IPS-15b (cell line): ENCODE results near the gene ZNF511.
A peak's percentile ranks its signal among the peaks of the same experiment; 100 is the strongest.

ENCODE experiments used
- H3K27me3 ChIP-seq: one replicate; pipeline ENCODE4 v1.6.1; 2013; ENCODE audit warnings: low read length; ENCODE audit not compliant: control insufficient read depth, insufficient read depth
- H3K36me3 ChIP-seq: one replicate; pipeline ENCODE4 v1.6.1; 2013; ENCODE audit warnings: low read length; ENCODE audit not compliant: control insufficient read depth, insufficient read depth
- H3K4me1 ChIP-seq: one replicate; pipeline ENCODE4 v1.6.1; 2013; ENCODE audit warnings: mild to moderate bottlenecking, low read length; ENCODE audit not compliant: control insufficient read depth, insufficient read depth
- H3K4me3 ChIP-seq: one replicate; pipeline ENCODE4 v1.5.1; 2013; ENCODE audit warnings: low read depth, low read length
- H3K9ac ChIP-seq: one replicate; pipeline ENCODE4 v1.6.1; 2013; ENCODE audit warnings: low read depth, mild to moderate bottlenecking, low read length
- H3K9me3 ChIP-seq: one replicate; pipeline ENCODE4 v1.6.1; 2013; ENCODE audit warnings: mild to moderate bottlenecking, low read length; ENCODE audit not compliant: control insufficient read depth, insufficient read depth

Gene ZNF511

GRCh38 chr10:133355266-133355665 is 46.6 kb downstream of the ZNF511 start:
- no peak overlapping the region for H3K9ac ChIP-seq
- no peak overlapping the region for H3K4me3 ChIP-seq
- no peaks in the 10 kb centered on the region for H3K4me1 ChIP-seq
- peaks cover 13% of the 10 kb centered on the region for H3K36me3 ChIP-seq
- H3K9me3 ChIP-seq: no peaks in the 10 kb centered on the region
- peaks cover 6% of the 10 kb centered on the region for H3K27me3 ChIP-seq

- Histone ChIP-seq H3K4me1 (no peaks in the 10 kb centered on the region), H3K36me3 (peaks cover 13% of the 10 kb centered on the region), H3K9me3 (no peaks in the 10 kb centered on the region), H3K9ac (no peak overlapping the region), H3K27me3 (peaks cover 6% of the 10 kb centered on the region), H3K4me3 (no peak overlapping the region)
Observed at GRCh38 chr10:133355991-133356390, 47.3 kb downstream of the ZNF511 start.

- peaks cover 13% of the 10 kb centered on the region for H3K36me3 ChIP-seq
- H3K4me3 ChIP-seq: peak overlapping the region; percentile 68
- H3K9ac ChIP-seq: peak overlapping the region; percentile 60
- no peaks in the 10 kb centered on the region for H3K9me3 ChIP-seq
- H3K27me3 ChIP-seq: peaks cover 6% of the 10 kb centered on the region
- no peaks in the 10 kb centered on the region for H3K4me1 ChIP-seq
Observed at GRCh38 chr10:133356549-133357284, 48.0 kb downstream of the ZNF511 start.

- Histone ChIP-seq H3K9ac (peak within 1 kb of the TSS; percentile 65), H3K4me3 (peak within 1 kb of the TSS; percentile 68)
Observed at GRCh38 chr10:133357285-133358161, 48.8 kb downstream of the ZNF511 start, which contains the start of gene FUOM. Gene FUOM, minus strand, starts transcription at chr10:133358019. Its CDS starts 12 bp downstream, at chr10:133358007.

GRCh38 chr10:133358162-133358924 is 49.6 kb downstream of the ZNF511 start:
- peak overlapping the region; percentile 18 for H3K4me3 ChIP-seq
- H3K9ac ChIP-seq: no peak overlapping the region

More at GRCh38 chr10:133357285-133358161, 48.8 kb downstream of the ZNF511 start, which contains the start of gene FUOM:
- no peaks in the 10 kb centered on the region for H3K9me3 ChIP-seq
- H3K4me1 ChIP-seq: no peaks in the 10 kb centered on the region
- H3K27me3 ChIP-seq: peaks cover 6% of the 10 kb centered on the region
- peaks cover 18% of the 10 kb centered on the region for H3K36me3 ChIP-seq

GRCh38 chr10:133358925-133359310 is 50.2 kb downstream of the ZNF511 start:
- Histone ChIP-seq H3K9me3 (no peaks in the 10 kb centered on the region), H3K27me3 (peaks cover 6% of the 10 kb centered on the region), H3K4me1 (no peaks in the 10 kb centered on the region), H3K4me3 (no peak overlapping the region), H3K9ac (no peak overlapping the region), H3K36me3 (peaks cover 27% of the 10 kb centered on the region)

More at GRCh38 chr10:133358162-133358924, 49.6 kb downstream of the ZNF511 start:
- Histone ChIP-seq H3K27me3 (peaks cover 6% of the 10 kb centered on the region), H3K9me3 (no peaks in the 10 kb centered on the region), H3K36me3 (peaks cover 26% of the 10 kb centered on the region), H3K4me1 (no peaks in the 10 kb centered on the region)

GRCh38 chr10:133359554-133359971 is 50.8 kb downstream of the ZNF511 start:
- no peak overlapping the region for H3K4me3 ChIP-seq
- no peaks in the 10 kb centered on the region for H3K4me1 ChIP-seq
- no peak overlapping the region for H3K9ac ChIP-seq
- H3K27me3 ChIP-seq: peaks cover 6% of the 10 kb centered on the region
- H3K9me3 ChIP-seq: no peaks in the 10 kb centered on the region
- H3K36me3 ChIP-seq: peaks cover 26% of the 10 kb centered on the region

- Histone ChIP-seq H3K36me3 (peaks cover 26% of the 10 kb centered on the region), H3K27me3 (peaks cover 6% of the 10 kb centered on the region), H3K9me3 (no peaks in the 10 kb centered on the region), H3K4me3 (no peak overlapping the region), H3K9ac (no peak overlapping the region), H3K4me1 (no peaks in the 10 kb centered on the region)
Observed at GRCh38 chr10:133359972-133360610, 51.4 kb downstream of the ZNF511 start.

GRCh38 chr10:133361227-133361626 is 52.5 kb downstream of the ZNF511 start:
- Histone ChIP-seq H3K4me1 (no peaks in the 10 kb centered on the region), H3K9ac (no peak overlapping the region), H3K36me3 (peaks cover 33% of the 10 kb centered on the region), H3K4me3 (no peak overlapping the region), H3K9me3 (no peaks in the 10 kb centered on the region), H3K27me3 (peaks cover 6% of the 10 kb centered on the region)

GRCh38 chr10:133361773-133362441 is 53.2 kb downstream of the ZNF511 start:
- H3K4me1 ChIP-seq: no peaks in the 10 kb centered on the region
- H3K4me3 ChIP-seq: no peak overlapping the region
- peaks cover 6% of the 10 kb centered on the region for H3K27me3 ChIP-seq
- H3K9me3 ChIP-seq: no peaks in the 10 kb centered on the region
- H3K36me3 ChIP-seq: peaks cover 36% of the 10 kb centered on the region
- H3K9ac ChIP-seq: no peak overlapping the region
